ENCODE data around the gene FAM151A.
"Not testable (repeated sequence)": the region's sequence is repeated elsewhere in the genome, so short reads cannot be mapped to it uniquely, and the experiment has no call there.

Gene FAM151A

DNA sequence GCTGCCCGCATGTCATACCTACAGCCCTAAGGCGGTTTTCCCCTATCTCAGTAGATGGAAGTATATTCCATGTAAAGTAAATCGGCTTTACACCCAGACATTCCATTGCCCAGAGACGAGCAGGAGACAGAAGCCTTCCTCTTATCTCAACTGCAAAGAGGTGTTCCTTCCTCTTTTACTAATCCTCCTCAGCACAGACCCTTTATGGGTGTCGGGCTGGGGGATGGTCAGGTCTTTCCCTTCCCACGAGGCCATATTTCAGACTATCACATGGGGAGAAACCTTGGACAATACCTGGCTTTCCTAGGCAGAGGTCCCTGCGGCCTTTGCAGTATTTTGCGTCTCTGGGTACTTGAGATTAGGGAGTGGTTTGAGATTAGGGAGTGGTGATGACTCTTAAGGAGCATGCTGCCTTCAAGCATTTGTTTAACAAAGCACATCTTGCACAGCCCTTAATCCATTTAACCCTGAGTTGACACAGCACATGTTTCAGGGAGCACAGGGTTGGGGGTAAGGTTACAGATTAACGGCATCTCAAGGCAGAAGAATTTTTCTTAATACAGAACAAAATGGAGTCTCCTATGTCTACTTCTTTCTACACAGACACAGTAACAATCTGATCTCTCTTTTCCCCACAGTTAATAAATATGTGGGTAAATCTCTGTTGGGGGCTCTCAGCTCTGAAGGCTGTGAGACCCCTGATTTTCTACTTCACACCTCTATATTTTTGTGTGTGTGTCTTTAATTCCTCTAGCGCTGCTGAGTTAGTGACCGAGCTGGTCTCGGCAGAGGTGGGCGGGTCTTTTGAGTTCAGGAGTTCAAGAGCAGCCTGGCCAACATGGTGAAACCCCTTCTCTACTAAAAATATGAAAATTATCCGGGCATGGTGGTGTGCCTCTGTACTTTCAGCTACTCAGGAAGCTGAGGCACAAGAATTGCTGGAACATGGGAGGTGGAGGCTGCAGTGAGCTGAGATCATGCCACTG, 13.4 kb upstream of the FAM151A start:
- not testable (repeated sequence) for DNase-seq

DNA sequence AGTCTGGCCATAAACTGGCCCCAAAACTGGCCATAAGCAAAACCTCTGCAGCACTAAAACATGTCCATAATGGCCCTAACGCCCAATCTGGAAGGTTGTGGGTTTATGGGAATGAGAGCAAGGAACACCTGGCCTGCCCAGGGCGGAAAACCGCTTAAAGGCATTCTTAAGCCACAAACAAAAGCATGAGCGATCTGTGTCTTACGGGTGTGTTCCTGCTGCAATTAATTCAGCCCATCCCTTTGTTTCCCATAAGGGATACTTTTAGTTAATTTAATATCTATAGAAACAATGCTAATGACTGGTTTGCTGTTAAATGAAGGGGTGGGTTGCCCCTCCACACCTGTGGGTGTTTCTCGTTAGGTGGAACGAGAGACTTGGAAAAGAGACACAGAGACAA, 12.5 kb upstream of the FAM151A start:
- DNase-seq: not testable (repeated sequence)

DNA sequence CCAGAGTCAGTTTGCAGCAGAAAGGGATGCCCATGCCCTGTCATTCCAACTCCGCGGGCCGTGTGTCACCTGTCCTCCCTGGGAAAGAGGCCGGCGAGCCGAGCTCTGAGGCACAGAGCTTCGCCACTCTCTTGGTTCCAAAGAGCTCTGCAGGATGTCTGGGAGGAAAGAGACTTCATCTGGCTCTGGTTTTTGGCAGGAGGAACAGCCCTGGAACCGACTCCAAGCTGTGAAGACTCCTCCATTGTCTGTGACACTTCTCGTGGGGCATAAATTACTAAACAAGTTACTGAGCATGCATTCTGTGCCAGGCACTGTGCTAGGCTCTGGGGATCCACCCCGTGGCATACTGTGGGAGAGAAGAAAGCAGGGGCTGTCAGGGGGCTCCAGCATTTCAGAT, 3.9 kb upstream of the FAM151A start:
- DNase-seq: no peak

- DNase-seq: no peak
Measured at GRCh38 chr1:54624466-54625464, 1.4 kb upstream of the FAM151A start.

GRCh38 chr1:54619749-54620148, 3.6 kb downstream of the FAM151A start:
- no peak for DNase-seq

- DNase-seq: no peak
Measured at GRCh38 chr1:54615531-54616279, 7.6 kb downstream of the FAM151A start.

DNA sequence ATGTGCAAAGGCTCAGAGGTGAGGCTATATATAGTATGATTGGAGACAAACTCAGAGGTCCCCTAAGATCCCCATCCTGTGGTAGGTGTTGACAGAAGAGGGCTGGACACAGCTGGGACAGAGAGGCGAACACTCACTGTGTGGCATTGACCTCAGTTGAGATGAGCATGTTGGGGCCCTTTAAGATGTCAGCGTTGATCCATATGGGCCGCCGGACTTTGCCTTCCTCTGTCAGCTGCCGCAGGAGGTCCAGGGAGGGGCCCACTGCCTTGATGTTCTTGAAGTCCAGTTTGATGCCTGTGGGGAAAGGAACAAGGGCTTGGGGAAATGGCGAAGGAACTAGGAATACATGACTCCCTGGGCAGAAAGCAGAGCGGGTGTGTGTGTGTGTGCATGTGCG, 8.8 kb downstream of the FAM151A start:
- no peak for DNase-seq

DNA sequence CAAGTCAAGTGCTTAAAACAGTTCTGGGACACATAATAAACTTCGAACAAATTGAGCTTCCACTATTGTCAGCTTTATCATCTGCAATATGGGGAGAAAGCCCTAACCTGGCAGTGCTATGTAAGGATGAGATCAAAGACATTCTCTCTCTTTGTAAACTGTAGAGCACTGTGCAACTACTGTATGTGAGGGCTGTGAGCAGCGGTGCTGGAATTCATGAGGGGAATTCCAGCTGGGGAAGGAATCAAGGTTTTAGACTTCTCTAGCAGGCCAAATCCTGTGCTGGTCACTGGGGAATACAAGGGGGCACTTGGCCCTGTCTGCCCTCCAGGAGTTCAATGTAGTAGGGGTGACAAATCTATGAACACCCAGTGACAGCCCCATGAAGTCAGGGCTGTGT, 9.3 kb downstream of the FAM151A start:
- no peak for DNase-seq

DNA sequence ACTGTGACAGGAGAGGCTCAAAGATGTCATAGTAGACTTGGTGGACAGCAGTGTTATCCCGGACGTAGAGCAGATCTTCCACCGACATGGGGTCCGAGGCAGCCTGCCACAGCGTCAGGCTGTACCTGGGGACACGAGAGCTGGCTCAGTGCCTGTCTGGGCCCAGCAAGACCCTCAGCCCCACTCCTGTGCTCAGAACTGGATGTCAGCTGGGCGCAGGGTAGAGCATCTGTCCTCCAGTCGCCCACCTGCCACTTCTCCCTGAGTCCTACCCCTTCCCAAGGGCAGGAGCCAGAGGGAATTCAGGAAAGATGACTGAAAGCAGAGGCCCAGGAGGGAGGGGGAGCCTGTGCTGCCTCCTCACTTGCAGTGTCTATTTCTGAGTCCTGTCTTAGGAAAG, 11.7 kb downstream of the FAM151A start:
- DNase-seq: no peak

GRCh38 chr1:54610601-54611580, 12.4 kb downstream of the FAM151A start:
- DNase-seq: no peak

DNA sequence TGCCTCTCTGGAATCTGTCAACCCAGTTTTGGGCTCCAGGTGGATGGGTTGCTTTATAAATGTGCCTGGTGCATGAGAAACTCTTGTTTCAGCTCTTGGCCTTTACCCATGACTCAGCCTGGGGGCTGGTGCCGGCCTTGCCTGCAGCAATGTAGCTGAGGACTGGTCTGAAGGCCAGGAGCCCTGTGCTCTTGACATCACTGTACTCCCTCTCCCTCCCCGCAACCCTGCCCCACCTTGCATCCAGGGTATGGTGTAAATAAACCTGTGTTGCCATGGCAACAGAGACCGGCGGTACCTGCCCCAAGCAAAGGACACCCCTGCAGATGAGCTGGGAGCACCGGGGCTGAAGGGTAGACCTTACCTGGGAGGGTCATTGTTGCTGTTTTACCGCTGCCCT, 13.3 kb downstream of the FAM151A start:
- DNase-seq: no peak

- DNase-seq: peak in 1 of 2 experiments; percentile 30
Measured at GRCh38 chr1:54609301-54609921, 13.9 kb downstream of the FAM151A start.

GRCh38 chr1:54608566-54609230, 14.6 kb downstream of the FAM151A start:
- DNase-seq: no peak

GRCh38 chr1:54607821-54608565, 15.3 kb downstream of the FAM151A start:
- no peak for DNase-seq

- DNase-seq: no peak
Measured at GRCh38 chr1:54606990-54607325, 16.4 kb downstream of the FAM151A start.

- peak in 1 of 2 experiments; percentile 31 for DNase-seq
Measured at GRCh38 chr1:54606096-54606989, 17.0 kb downstream of the FAM151A start.

- peak; percentile 48 to 77 for DNase-seq
Measured at GRCh38 chr1:54604572-54605370, 18.6 kb downstream of the FAM151A start.

- DNase-seq: no peak
Measured at GRCh38 chr1:54604051-54604450, 19.3 kb downstream of the FAM151A start.
